Measurements from ENCODE around the gene SPOCK1. TPM values are rescaled to one million over a fixed set of nuclear protein-coding genes. Genes with fewer than 3 reads are reported as not detected.

SPOCK1 gene
- total and polyA plus RNA-seq, 2 of the 4 experiments (the other 2 are of a cell fraction) = 5.0 to 20.3 TPM

DNA sequence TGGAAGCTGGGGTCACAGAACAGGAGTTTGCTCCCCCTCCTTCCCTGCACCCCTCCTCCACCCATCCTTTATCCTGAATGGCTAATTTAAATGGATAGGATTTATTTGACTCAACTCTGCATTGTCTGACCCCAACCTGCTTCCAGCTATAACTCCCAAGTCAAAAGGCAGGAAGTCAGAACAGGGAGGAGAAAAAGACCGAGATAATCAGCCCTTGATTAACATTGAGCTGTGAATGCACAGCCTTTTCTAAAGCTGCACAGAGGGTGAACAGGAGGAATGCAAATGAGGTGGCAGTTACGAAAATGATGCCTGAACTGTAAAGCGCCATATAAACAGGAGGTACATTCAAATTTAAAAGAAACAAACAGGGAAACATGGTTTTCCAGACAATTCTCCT, 152.8 kb downstream of the SPOCK1 start:
- Histone ChIP-seq H3K4me2 (ENCODE audit: low read depth, low read length) (no peak overlapping the region), H3K56ac (ENCODE audit: extremely low read depth, insufficient read depth, low read length) (no peak overlapping the region), H3K4me1 (ENCODE audit: control insufficient read depth, insufficient read depth, low read length) (no peaks in the 10 kb centered on the region), H3K4ac (ENCODE audit: low read depth, low read length) (no peak overlapping the region), H3K4me3 (ENCODE audit: insufficient read depth, low read depth, low read length) (no peak overlapping the region), H3K9me1 (ENCODE audit: insufficient read depth, low read length) (no peaks in the 10 kb centered on the region), H3K79me1 (ENCODE audit: low read depth in 1 of 2, low read length in 2 of 2) (no peaks in the 10 kb centered on the region), H3K9me3 (ENCODE audit: control insufficient read depth, insufficient read depth, low read length) (no peaks in the 10 kb centered on the region), H4K8ac (ENCODE audit: low read depth in 2 of 2, low read length in 2 of 2) (no peak overlapping the region), H2AFZ (replicated peaks; ENCODE audit: low read length, poor library complexity) (no peak overlapping the region), H3K23ac (ENCODE audit: low read depth, low read length) (no peak overlapping the region), H2AK9ac (replicated peaks; ENCODE audit: low read depth, low read length, poor library complexity) (no peak overlapping the region), H4K91ac (ENCODE audit: insufficient read depth, low read depth, low read length) (no peak overlapping the region), H2AK5ac (ENCODE audit: low read depth, low read length) (no peak overlapping the region), H3K18ac (ENCODE audit: low read depth, low read length) (no peak overlapping the region), H4K5ac (ENCODE audit: low read depth, low read length) (no peak overlapping the region), H3K27ac (ENCODE audit: insufficient read depth, low read length) (no peak overlapping the region), H4K20me1 (ENCODE audit: insufficient read depth, low read length) (no peaks in the 10 kb centered on the region), H2BK120ac (ENCODE audit: low read depth, low read length) (no peak overlapping the region), H2BK5ac (ENCODE audit: low read depth, low read length, poor library complexity, severe bottlenecking) (no peak overlapping the region), H3K9ac (ENCODE audit: low read depth, low read length) (no peak overlapping the region), H2BK20ac (ENCODE audit: low read depth, low read length) (no peak overlapping the region), H3K36me3 (ENCODE audit: control insufficient read depth, insufficient read depth, low read length) (no peaks in the 10 kb centered on the region), H3K27me3 (ENCODE audit: control insufficient read depth, insufficient read depth, low read length) (0 out of 2 replicates have a peak, but pooled peaks cover 2% of the 10 kb centered on the region), H3K14ac (replicated peaks; ENCODE audit: low read depth, low read length) (no peak overlapping the region), H2BK15ac (ENCODE audit: low read depth, low read length) (no peak overlapping the region)
- no TSS peak for BruUV-seq (replicated peaks)
- ATAC-seq (ENCODE audit: low read depth) (no peak), DNase-seq (no peak)
- CTCF ChIA-PET = interaction anchor here (2.1 kb wide), 1 partner anchor 151 kb away, joined by 29 read pairs; the partner anchor contains the start of gene SPOCK1
- TF ChIP-seq FOS (IDR thresholded peaks at IDR 0.05; ENCODE audit: low read depth, low read length) (no peak), POLR2A (IDR thresholded peaks at IDR 0.05; ENCODE audit: low read depth, low read length) (no peak), BHLHE40 (IDR thresholded peaks at IDR 0.05; ENCODE audit: low read depth, low read length) (no peak), RAD21 (IDR thresholded peaks at IDR 0.05; ENCODE audit: low read length) (no peak), MXI1 (IDR thresholded peaks at IDR 0.05; ENCODE audit: borderline replicate concordance, low read depth, low read length) (no peak)
- in situ Hi-C loops (cut with MboI; ENCODE audit: low sequenced_read_pairs) (no loop called here), intact Hi-C loops (cut with micrococcal nuclease) (no loop called here), dilution Hi-C loops (cut with HindIII; ENCODE audit: low sequenced_read_pairs, unreplicated experiment) (no loop called here)
- POLR2A ChIA-PET (ENCODE audit: unreplicated experiment) = no interaction called here
- WGBS, 2 experiments (ENCODE audit: extremely low coverage in 2 of 2, insufficient read length in 1 of 2) = no CpG with 5 or more reads among the region's 3 CpGs

All from IMR-90 (cell line).